Measurements from ENCODE around the gene KIAA0825.

- TF ChIP-seq CTCF (IDR thresholded peaks at IDR 0.05), result no peak
- no peak for TF ChIP-seq AFF4 (CRISPR knock-in tag; IDR thresholded peaks at IDR 0.05; ENCODE audit: borderline replicate concordance)
- no peak for TF ChIP-seq ATF1 (CRISPR knock-in tag; IDR thresholded peaks at IDR 0.05)
- no peak for TF ChIP-seq NFATC4 (CRISPR knock-in tag; IDR thresholded peaks at IDR 0.05)
- TF ChIP-seq ZNF416 (CRISPR knock-in tag; IDR thresholded peaks at IDR 0.05), result no peak
- TF ChIP-seq IRF1 (CRISPR knock-in tag; IDR thresholded peaks at IDR 0.05), result no peak
- no peak for TF ChIP-seq TCF7 (CRISPR knock-in tag; IDR thresholded peaks at IDR 0.05; ENCODE audit: low read depth)
- TF ChIP-seq ZNF281 (CRISPR knock-in tag; IDR thresholded peaks at IDR 0.05), result no peak
Measured at GRCh38 chr5:94234987-94235386, 383.4 kb downstream of the KIAA0825 start.
